Neural crest cell (in vitro differentiated cells): ENCODE data around the gene CNIH1. TPM values are rescaled to one million over a fixed set of nuclear protein-coding genes. Genes with fewer than 3 reads are reported as not detected.

Experiments
- DNase-seq: peaks from one replicate; pipeline ENCODE4 v3.0.0; 2021; ENCODE audit warnings: low read depth, mixed read lengths, low spot score
- H3K27ac Mint-ChIP-seq: one replicate; pipeline ENCODE4 v1.8.0; 2021; ENCODE audit warnings: mild to moderate bottlenecking, mixed read lengths; ENCODE audit not compliant: unreplicated experiment
- H3K27me3 Mint-ChIP-seq: 2 replicates; pipeline ENCODE4 v1.8.0; 2021; ENCODE audit warnings: low read depth, mild to moderate bottlenecking, mixed read lengths
- H3K36me3 Mint-ChIP-seq: 2 replicates; pipeline ENCODE4 v1.8.0; 2021; ENCODE audit warnings: low read depth, mild to moderate bottlenecking, mixed read lengths
- H3K4me1 Mint-ChIP-seq: 2 replicates; pipeline ENCODE4 v1.8.0; 2021; ENCODE audit warnings: mixed read lengths
- H3K4me3 Mint-ChIP-seq: one replicate; pipeline ENCODE4 v1.8.0; 2021; ENCODE audit warnings: mild to moderate bottlenecking, mixed read lengths
- H3K9me3 Mint-ChIP-seq: 2 replicates; pipeline ENCODE4 v1.8.0; 2021; ENCODE audit warnings: mixed read lengths
- CTCF ChIP-seq: fragments of 200-600 bp; sonication (generic); conservative IDR thresholded peaks from 2 replicates; pipeline ENCODE4 v1.5.0; 2021; ENCODE audit warnings: antibody characterized with exemption, mild to moderate bottlenecking
- total RNA-seq: library from RNA; stranded (reverse); gene quantifications from 2 replicates; pipeline ENCODE4 v1.2.1, GENCODE V29; 2021

CNIH1 gene
- total RNA-seq, 1 donor from 2014 or later: 120 TPM

GRCh38 chr14:54488646-54489317 lies 47.6 kb upstream of the CNIH1 start, which contains the start of gene GMFB:
GMFB (minus strand) TSS chr14:54488980; CDS start chr14:54488927, 53 bp downstream.
- H3K27ac Mint-ChIP-seq: peak within 1 kb of the TSS; percentile 90
- peak; percentile 88 for DNase-seq
- H3K36me3 Mint-ChIP-seq: peaks cover 6% of the 10 kb centered on the region
- TF ChIP-seq CTCF: peak; percentile 58
- no peaks in the 10 kb centered on the region for H3K9me3 Mint-ChIP-seq
- H3K27me3 Mint-ChIP-seq: peaks cover 3% of the 10 kb centered on the region
- H3K4me3 Mint-ChIP-seq: peak within 1 kb of the TSS; percentile 80
- peaks cover 39% of the 10 kb centered on the region for H3K4me1 Mint-ChIP-seq

DNA sequence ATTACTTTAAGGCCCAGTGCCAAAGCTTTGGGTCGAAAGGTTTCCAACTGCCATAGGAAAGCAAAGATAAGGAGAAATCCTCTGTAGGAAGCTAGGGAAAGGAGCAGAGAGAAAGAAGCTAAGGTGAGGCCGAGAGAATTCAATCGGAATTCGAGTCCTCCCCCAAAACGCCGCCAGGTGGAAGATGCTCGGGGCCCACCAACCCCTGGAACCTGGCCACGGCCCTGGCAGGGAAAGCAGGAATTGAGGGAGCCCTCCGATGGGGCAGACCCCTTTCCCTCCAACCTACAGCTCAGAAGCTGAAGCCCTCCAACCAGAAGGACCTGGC lies 47.1 kb upstream of the CNIH1 start:
- DNase-seq: no peak
- H3K36me3 Mint-ChIP-seq: peaks cover 6% of the 10 kb centered on the region
- H3K4me3 Mint-ChIP-seq: peak overlapping the region; percentile 80
- peak; percentile 39 for TF ChIP-seq CTCF
- H3K27me3 Mint-ChIP-seq: no peaks in the 10 kb centered on the region
- H3K27ac Mint-ChIP-seq: peak overlapping the region; percentile 0
- no peaks in the 10 kb centered on the region for H3K9me3 Mint-ChIP-seq
- peaks cover 39% of the 10 kb centered on the region for H3K4me1 Mint-ChIP-seq

- H3K9me3 Mint-ChIP-seq: no peaks in the 10 kb centered on the region
- no peaks in the 10 kb centered on the region for H3K27me3 Mint-ChIP-seq
- peaks cover 39% of the 10 kb centered on the region for H3K4me1 Mint-ChIP-seq
- peak overlapping the region; percentile 80 for H3K4me3 Mint-ChIP-seq
- peak overlapping the region; percentile 0 for H3K27ac Mint-ChIP-seq
- DNase-seq: no peak
- TF ChIP-seq CTCF: no peak
- peaks cover 8% of the 10 kb centered on the region for H3K36me3 Mint-ChIP-seq
Observed at GRCh38 chr14:54487771-54488170, 46.6 kb upstream of the CNIH1 start.

DNA sequence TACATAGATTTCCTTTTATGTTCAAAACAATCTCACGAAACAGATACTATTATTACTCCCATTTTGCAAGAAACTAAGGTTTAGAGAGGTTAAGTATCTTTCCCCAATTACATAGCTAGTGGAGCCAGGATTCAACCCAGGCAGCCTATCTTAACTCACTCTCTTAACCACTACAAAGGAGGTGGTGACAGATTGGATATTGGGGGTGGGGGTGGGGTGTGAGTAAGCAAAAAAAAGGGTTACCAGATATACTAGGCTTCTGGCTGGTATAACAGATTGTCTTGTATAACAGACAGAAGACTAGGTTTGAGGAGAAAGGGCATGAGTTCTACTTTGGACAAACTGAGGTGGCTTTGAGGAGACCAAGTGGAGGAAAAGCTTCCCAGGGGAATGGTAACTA lies 45.5 kb upstream of the CNIH1 start:
- Mint-ChIP-seq H3K9me3 (no peaks in the 10 kb centered on the region), H3K36me3 (peaks cover 8% of the 10 kb centered on the region), H3K27me3 (no peaks in the 10 kb centered on the region), H3K27ac (no peak overlapping the region), H3K4me3 (peak overlapping the region; percentile 69), H3K4me1 (peaks cover 39% of the 10 kb centered on the region)
- TF ChIP-seq CTCF: no peak
- no peak for DNase-seq

- H3K4me3 Mint-ChIP-seq: no peak overlapping the region
- DNase-seq: no peak
- TF ChIP-seq CTCF: no peak
- H3K27ac Mint-ChIP-seq: no peak overlapping the region
- H3K9me3 Mint-ChIP-seq: no peaks in the 10 kb centered on the region
- peaks cover 30% of the 10 kb centered on the region for H3K4me1 Mint-ChIP-seq
- H3K36me3 Mint-ChIP-seq: peaks cover 8% of the 10 kb centered on the region
- H3K27me3 Mint-ChIP-seq: no peaks in the 10 kb centered on the region
Observed at GRCh38 chr14:54483846-54484245, 42.7 kb upstream of the CNIH1 start.
